Fibroblast of villous mesenchyme (primary cell): ENCODE measurements around the gene KCNK1. TPM values are rescaled to one million over a fixed set of nuclear protein-coding genes. Genes with fewer than 3 reads are reported as not detected.
A peak's percentile ranks its signal among the peaks of the same experiment; 100 is the strongest.
"Not testable (repeated sequence)": the region's sequence is repeated elsewhere in the genome, so short reads cannot be mapped to it uniquely, and the experiment has no call there.

Experiments used
- DNase-seq: peaks from one replicate; pipeline ENCODE4 v3.0.0-alpha.2; 2010; ENCODE audit warnings: low read depth
- H3K4me3 ChIP-seq: 2 replicates; pipeline ENCODE4 v1.5.1; 2011; ENCODE audit warnings: low read depth, mild to moderate bottlenecking, low read length
- CTCF ChIP-seq: IDR thresholded peaks from 2 replicates; pipeline ENCODE4 v1.5.1; 2012; ENCODE audit warnings: low read depth, mild to moderate bottlenecking, low read length; ENCODE audit not compliant: insufficient read depth
- total RNA-seq: library from RNA; depleted of rRNA; stranded (reverse); fragments of >200 nt; gene quantifications from 2 replicates; pipeline ENCODE4 v1.2.3, GENCODE V29; 2012

Gene KCNK1
- total RNA-seq, 1 donor = 4.3 TPM

DNA sequence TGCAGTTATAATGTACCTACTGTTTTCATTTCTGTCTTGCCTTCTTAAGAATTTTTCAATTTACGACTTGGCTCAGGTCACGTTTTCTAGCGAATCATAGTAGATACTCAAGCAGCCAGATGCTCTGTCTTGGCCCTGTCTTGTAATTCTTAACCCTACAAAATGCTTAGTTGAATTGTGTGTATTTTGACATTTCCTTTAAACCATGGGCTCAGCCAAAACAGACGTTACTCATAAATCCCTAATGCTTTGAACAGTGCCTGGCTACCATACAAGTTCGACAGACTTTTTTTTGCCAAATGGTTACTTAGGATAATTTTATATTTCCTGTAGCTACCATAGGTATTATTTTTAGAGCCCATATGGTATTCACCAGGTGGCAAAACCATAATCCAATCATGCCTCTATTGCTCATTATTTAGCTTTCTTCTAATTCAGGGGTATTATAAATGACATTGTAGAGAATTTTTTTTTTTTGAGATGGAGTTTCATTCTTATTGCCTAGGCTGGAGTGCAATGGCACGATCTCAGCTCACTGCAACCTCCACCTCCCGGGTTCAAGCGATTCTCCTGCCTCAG lies 54.3 kb downstream of the KCNK1 start:
- H3K4me3 ChIP-seq = no peak overlapping the region
- no peak for TF ChIP-seq CTCF
- peak; percentile 69 for DNase-seq

- peak; percentile 74 for DNase-seq
- no peak overlapping the region for H3K4me3 ChIP-seq
- no peak for TF ChIP-seq CTCF
Observed at GRCh38 chr1:233668725-233669294, 54.9 kb downstream of the KCNK1 start.

GRCh38 chr1:233670363-233670762 lies 56.5 kb downstream of the KCNK1 start:
- H3K4me3 ChIP-seq, DNase-seq: not testable (repeated sequence)

DNA sequence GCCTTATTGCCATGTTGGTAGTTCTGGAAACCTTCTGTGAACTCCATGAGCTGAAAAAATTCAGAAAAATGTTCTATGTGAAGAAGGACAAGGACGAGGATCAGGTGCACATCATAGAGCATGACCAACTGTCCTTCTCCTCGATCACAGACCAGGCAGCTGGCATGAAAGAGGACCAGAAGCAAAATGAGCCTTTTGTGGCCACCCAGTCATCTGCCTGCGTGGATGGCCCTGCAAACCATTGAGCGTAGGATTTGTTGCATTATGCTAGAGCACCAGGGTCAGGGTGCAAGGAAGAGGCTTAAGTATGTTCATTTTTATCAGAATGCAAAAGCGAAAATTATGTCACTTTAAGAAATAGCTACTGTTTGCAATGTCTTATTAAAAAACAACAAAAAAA lies 57.4 kb downstream of the KCNK1 start:
- H3K4me3 ChIP-seq = no peak overlapping the region
- no peak for DNase-seq
- no peak for TF ChIP-seq CTCF

DNA sequence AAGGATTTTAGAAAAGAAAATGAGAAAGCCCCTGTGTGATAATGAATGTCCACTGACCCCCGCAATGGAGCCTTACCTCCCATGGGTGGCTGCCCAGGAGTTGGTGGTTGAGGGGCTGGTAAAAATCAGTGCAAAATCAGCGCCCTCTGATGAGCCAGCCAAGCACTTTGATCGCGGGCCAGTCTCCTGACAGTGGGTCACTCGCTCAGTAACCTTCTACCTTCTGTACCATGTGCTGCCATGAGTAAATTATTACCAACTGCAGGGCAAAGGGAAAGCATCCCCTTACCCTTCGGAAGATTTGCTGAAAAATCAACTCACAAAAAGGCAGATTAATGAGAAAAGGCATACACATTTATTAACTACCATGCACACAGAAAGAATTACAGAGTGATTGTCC lies 58.8 kb downstream of the KCNK1 start:
- DNase-seq = no peak
- TF ChIP-seq CTCF = no peak
- no peak overlapping the region for H3K4me3 ChIP-seq

GRCh38 chr1:233673261-233673946 lies 59.5 kb downstream of the KCNK1 start:
- H3K4me3 ChIP-seq = no peak overlapping the region
- no peak for DNase-seq
- no peak for TF ChIP-seq CTCF

GRCh38 chr1:233673947-233674431 lies 60.1 kb downstream of the KCNK1 start:
- no peak for TF ChIP-seq CTCF
- DNase-seq = peak; percentile 62

More at GRCh38 chr1:233673947-233674431, 60.1 kb downstream of the KCNK1 start:
- no peak overlapping the region for H3K4me3 ChIP-seq
